ENCODE data around the gene CR1L.
"Not testable (repeated sequence)": the region's sequence is repeated elsewhere in the genome, so short reads cannot be mapped to it uniquely, and the experiment has no call there.

CR1L gene

GRCh38 chr1:207672522-207673130 is 27.7 kb downstream of the CR1L start:
- H3K4me1 ChIP-seq, result no peaks in the 10 kb centered on the region
- peak; percentile 65 for TF ChIP-seq CTCF (IDR thresholded peaks at IDR 0.05; ENCODE audit: low read depth, low read length)
- no peaks in the 10 kb centered on the region for H3K36me3 ChIP-seq
- H3K4me3 ChIP-seq (ENCODE audit: low read depth, low read length), result no peak overlapping the region
- peaks cover 39% of the 10 kb centered on the region for H3K27me3 ChIP-seq
- H3K9me3 ChIP-seq, result no peaks in the 10 kb centered on the region
- no peak for DNase-seq

- no peaks in the 10 kb centered on the region for H3K36me3 ChIP-seq
- no peak for TF ChIP-seq CTCF (IDR thresholded peaks at IDR 0.05; ENCODE audit: low read depth, low read length)
- no peaks in the 10 kb centered on the region for H3K9me3 ChIP-seq
- no peak overlapping the region for H3K4me3 ChIP-seq (ENCODE audit: low read depth, low read length)
- H3K4me1 ChIP-seq, result no peaks in the 10 kb centered on the region
- no peak for DNase-seq
- H3K27me3 ChIP-seq, result peaks cover 39% of the 10 kb centered on the region
Observed at GRCh38 chr1:207673399-207673798, 28.5 kb downstream of the CR1L start.

- TF ChIP-seq CTCF (IDR thresholded peaks at IDR 0.05; ENCODE audit: low read depth, low read length), result no peak
- Histone ChIP-seq H3K36me3 (no peaks in the 10 kb centered on the region), H3K4me3 (ENCODE audit: low read depth, low read length) (no peak overlapping the region), H3K4me1 (no peaks in the 10 kb centered on the region), H3K9me3 (no peaks in the 10 kb centered on the region), H3K27me3 (peaks cover 23% of the 10 kb centered on the region)
- DNase-seq, result no peak
Observed at GRCh38 chr1:207676153-207676552, 31.2 kb downstream of the CR1L start.

GRCh38 chr1:207680590-207681388 is 35.9 kb downstream of the CR1L start:
- not testable (repeated sequence) for H3K36me3 ChIP-seq; DNase-seq; H3K9me3 ChIP-seq; H3K4me3 ChIP-seq (ENCODE audit: low read depth, low read length); H3K4me1 ChIP-seq; H3K27me3 ChIP-seq

- not testable (repeated sequence) for H3K9me3 ChIP-seq; H3K27me3 ChIP-seq; H3K4me1 ChIP-seq; DNase-seq; H3K36me3 ChIP-seq; H3K4me3 ChIP-seq (ENCODE audit: low read depth, low read length)
Observed at GRCh38 chr1:207682872-207683434, 38.0 kb downstream of the CR1L start.

- peaks cover 26% of the 10 kb centered on the region for H3K27me3 ChIP-seq
- not testable (repeated sequence) for H3K36me3 ChIP-seq; H3K9me3 ChIP-seq; H3K4me1 ChIP-seq; H3K4me3 ChIP-seq (ENCODE audit: low read depth, low read length); DNase-seq
Observed at GRCh38 chr1:207690551-207690950, 45.6 kb downstream of the CR1L start.

GRCh38 chr1:207691010-207691409 is 46.1 kb downstream of the CR1L start:
- TF ChIP-seq CTCF (IDR thresholded peaks at IDR 0.05; ENCODE audit: low read depth, low read length), result no peak
- Histone ChIP-seq H3K36me3 (no peaks in the 10 kb centered on the region), H3K4me3 (ENCODE audit: low read depth, low read length) (no peak overlapping the region), H3K27me3 (peaks cover 26% of the 10 kb centered on the region), H3K4me1 (no peaks in the 10 kb centered on the region), H3K9me3 (no peaks in the 10 kb centered on the region)
- no peak for DNase-seq
